VCaP (cell line): ENCODE measurements around the gene PMFBP1.

ENCODE experiments used
- H3K27ac ChIP-seq: fragments of 450-650 bp; 2 replicates; pipeline ENCODE4 v1.5.1; 2017
- TF ChIP-seq, protein P1 (sequence below): fragments of 450-650 bp; conservative IDR thresholded peaks from 2 replicates; pipeline ENCODE4 v1.5.1; 2017; ENCODE audit warnings: mild to moderate bottlenecking, moderate library complexity

The PMFBP1 gene

DNA sequence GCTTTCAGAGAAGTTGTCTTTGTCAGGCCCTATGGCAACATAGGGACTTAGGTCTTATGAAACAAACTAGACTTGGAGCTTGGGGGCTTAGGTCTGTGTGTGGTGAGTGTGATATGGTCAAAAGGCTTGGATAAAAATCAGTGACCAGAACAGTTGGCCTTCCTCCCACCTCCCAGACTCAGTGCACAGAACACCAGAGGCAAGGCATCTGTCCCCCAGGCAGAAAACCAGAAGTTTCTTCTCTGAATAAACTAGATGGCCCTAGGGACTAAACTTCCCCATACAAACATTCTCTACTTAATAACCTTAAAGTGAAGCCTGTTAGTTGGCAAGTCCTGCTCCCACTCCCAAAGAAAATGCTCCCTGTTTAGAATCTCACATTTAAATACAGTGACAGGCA lies 39.2 kb upstream of the PMFBP1 start:
- TF ChIP-seq, protein P1, sequence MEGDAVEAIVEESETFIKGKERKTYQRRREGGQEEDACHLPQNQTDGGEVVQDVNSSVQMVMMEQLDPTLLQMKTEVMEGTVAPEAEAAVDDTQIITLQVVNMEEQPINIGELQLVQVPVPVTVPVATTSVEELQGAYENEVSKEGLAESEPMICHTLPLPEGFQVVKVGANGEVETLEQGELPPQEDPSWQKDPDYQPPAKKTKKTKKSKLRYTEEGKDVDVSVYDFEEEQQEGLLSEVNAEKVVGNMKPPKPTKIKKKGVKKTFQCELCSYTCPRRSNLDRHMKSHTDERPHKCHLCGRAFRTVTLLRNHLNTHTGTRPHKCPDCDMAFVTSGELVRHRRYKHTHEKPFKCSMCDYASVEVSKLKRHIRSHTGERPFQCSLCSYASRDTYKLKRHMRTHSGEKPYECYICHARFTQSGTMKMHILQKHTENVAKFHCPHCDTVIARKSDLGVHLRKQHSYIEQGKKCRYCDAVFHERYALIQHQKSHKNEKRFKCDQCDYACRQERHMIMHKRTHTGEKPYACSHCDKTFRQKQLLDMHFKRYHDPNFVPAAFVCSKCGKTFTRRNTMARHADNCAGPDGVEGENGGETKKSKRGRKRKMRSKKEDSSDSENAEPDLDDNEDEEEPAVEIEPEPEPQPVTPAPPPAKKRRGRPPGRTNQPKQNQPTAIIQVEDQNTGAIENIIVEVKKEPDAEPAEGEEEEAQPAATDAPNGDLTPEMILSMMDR = no peak
- no peak overlapping the region for H3K27ac ChIP-seq

DNA sequence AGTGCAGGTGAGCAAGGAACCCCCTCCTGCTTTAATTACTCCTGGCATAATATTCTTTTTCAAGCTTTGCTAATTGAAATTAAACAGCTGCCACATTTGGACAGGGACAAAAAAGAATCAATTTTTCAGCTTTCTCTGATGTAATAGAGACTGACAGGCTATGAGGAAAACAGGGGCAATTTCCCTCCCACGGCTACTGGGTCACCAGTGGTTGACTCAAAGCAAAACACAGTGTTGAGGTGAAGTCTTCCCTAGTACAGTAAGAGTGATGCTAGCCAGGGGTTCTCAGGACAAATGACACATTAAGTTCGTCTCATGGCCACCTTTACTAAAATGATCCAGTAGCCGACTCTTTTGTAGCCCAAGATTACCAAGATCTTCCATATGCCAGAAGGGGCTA lies 38.6 kb upstream of the PMFBP1 start:
- TF ChIP-seq, protein P1 = no peak

DNA sequence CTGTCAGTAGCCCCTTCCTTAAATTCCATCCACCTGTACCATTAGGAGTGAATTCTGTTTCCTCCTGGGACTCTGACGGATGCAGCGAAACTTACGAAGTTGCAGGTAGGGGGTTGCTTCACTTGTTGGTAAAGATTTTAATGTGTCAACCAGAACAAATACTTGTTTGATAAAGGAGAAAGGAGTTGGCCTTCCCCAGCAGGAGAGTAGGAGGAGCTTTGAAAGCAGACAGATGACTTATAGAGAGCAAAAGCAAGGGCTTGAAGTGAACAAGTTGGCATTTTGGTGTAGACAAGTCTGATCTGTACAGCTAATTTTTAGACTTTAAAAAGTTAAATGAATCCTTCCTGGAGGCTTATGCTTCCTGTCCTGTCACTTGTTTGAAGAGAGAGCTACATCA lies 38.1 kb upstream of the PMFBP1 start:
- no peak overlapping the region for H3K27ac ChIP-seq
- TF ChIP-seq, protein P1 = no peak

More for the DNA sequence above, 38.6 kb upstream of the PMFBP1 start:
- no peak overlapping the region for H3K27ac ChIP-seq

DNA sequence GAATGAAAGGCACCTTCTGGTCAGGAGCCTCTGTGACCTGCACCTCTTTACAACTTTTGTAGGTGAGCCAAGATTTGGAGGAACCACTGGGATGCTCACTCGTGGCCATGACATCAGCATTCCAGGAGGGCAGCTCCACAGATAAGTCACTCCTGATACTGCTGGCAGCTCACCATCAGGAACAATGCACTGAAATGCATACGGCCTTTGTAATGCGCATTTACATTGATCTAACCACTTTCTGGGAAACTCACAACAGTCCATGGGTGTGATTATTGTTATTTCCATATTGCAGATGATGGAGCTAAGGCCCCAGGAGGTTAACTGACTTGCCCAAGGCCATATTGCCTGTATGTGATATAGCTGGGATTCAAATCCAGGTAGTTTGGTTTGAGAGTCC lies 34.3 kb upstream of the PMFBP1 start:
- H3K27ac ChIP-seq = no peak overlapping the region
- TF ChIP-seq, protein P1 = no peak

DNA sequence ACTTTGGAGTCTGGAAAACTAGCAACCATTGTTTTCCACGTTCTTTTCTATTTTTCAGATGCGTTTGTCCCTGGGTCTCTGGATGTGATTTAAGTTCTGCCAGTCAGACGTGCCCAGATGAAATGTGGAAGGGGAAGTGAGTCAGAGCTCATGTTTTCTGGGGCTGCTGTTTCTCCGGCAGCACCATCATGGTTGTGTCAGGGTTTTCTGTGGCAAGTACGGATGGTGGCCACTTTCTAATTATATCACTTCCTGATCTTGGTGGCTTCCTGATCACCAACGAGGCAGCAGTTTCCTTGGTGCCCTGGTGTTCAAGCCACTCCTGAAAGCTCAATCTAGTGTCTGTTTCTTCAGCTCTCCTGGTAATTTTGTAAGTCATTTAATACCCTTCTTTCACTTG lies 31.4 kb upstream of the PMFBP1 start:
- TF ChIP-seq, protein P1 = no peak
- no peak overlapping the region; the same call in 1 of the 2 replicates for H3K27ac ChIP-seq

DNA sequence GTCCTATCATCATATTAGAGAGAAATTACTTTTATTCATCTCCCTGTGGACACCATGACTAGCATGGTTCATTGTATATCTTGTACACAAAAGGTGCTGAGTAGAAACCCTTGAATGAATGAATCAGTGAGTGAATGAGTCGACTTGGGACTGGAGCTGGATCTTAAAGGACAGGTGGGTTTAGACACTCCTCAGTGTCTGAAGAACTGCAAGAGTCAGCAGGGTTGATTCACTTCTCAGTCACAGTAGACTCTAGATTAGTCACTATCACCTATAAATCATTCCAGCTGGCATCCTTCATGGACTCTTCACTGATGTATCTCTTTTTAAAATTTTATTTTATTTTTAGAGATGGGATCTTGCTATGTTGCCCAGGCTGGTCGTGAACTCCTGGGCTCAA lies 30.1 kb upstream of the PMFBP1 start:
- H3K27ac ChIP-seq = no peak overlapping the region; the same call in 1 of the 2 replicates
- TF ChIP-seq, protein P1 = no peak

DNA sequence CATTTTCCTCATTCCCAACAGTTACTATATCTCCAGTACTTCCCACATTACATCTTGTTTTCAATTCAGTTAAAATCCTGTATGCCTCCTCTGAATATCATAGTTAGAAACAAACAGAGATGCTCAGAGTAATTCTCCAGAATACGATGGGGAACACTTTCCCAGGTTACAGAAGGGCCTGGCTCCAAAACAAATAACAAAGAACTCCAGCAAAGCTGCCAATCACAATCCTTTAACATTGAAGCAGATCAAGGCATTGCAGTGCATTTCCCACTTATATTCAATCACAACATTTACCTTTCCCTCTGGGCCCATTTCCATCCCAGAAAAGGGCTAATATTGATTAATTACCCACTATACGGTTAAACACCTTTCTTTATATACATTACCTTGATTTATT lies 29.4 kb upstream of the PMFBP1 start:
- TF ChIP-seq, protein P1 = no peak

More for the DNA sequence above, 29.4 kb upstream of the PMFBP1 start:
- H3K27ac ChIP-seq = no peak overlapping the region; the same call in 1 of the 2 replicates
